ENCODE measurements around the gene DNAJB9.

Gene DNAJB9

DNA sequence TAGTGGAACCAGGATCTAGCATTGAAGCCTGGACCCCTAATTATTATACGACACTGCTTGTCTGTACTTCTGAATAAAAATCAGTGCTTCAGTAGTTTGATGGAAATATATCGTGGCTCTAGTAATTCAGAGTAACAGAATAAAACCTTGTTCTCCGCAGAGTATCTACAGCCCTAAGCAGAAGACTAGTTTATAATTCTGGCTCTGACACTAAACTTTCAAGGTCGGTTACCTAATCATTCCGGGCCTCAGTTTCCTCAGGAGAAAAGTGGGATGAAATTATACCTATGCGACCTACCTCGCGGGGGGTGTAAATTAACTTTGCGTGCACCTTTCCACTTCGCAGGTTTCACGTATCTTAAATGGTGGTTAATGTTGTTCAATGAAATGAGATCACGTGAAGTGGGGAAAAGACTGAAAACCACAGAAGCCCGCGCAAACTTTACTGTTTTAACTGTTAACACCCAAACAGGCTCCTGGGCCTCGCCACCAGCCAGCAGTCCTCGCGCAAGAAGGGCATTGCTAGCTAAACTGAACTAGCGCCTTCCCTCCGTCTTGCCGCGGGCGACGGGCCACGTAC lies 783 bp upstream of the DNAJB9 start:
- no peak for DNase-seq (ENCODE audit: low read depth)

- peak; percentile 61 for DNase-seq (ENCODE audit: low read depth)
Measured at GRCh38 chr7:108570146-108570755, 577 bp downstream of the DNAJB9 start.

GRCh38 chr7:108572480-108572879 lies 2.8 kb downstream of the DNAJB9 start:
- DNase-seq (ENCODE audit: low read depth), result no peak

DNA sequence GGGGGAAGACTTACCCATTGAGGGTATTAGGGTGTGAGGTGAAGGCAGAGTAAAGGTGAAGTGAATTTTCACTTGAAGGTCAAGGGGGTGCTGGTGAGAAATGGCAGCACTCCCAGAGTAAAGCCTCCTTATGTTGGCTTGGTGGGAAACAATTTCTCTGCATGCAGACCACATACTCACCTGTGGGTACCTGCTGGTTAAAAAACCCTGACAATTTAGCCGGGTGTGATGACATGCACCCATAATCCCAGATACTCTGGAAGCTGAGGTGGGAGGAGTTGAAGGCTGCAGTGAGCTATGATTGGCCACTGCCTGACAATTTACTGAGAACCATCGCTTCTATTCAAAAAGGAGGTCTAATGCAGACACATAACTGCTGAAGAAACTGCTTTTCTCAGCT lies 5.5 kb downstream of the DNAJB9 start:
- no peak for DNase-seq (ENCODE audit: low read depth)

- DNase-seq (ENCODE audit: low read depth), result no peak
Measured at GRCh38 chr7:108576116-108576515, 6.4 kb downstream of the DNAJB9 start.

- DNase-seq (ENCODE audit: low read depth), result no peak
Measured at GRCh38 chr7:108578937-108579336, 9.3 kb downstream of the DNAJB9 start.

DNA sequence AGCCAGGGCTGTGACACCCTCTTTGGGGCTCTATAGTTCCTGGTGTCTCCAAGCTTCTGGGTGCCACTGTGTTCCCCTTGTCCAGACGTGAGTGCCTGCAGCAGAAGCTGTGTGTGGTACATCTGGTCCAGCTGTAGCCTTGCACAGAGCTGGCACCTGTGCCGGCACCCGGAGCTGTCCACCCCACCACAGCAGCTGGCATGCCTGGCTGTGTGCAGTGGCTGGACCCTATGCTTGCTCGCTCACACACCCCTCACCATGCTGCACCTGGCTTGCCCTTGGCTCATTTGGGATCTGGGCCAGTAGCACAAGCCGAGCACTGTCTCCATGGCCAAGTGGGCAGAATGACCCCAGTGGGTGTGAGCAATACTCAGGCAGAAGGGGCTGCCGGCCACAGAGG lies 10.6 kb downstream of the DNAJB9 start:
- DNase-seq (ENCODE audit: low read depth), result no peak

- peak; percentile 8 for DNase-seq (ENCODE audit: low read depth)
Measured at GRCh38 chr7:108581655-108582491, 12.2 kb downstream of the DNAJB9 start.

GRCh38 chr7:108584211-108584610 lies 14.5 kb downstream of the DNAJB9 start:
- DNase-seq (ENCODE audit: low read depth), result peak; percentile 10

- DNase-seq (ENCODE audit: low read depth), result no peak
Measured at GRCh38 chr7:108585843-108586242, 16.2 kb downstream of the DNAJB9 start.

DNA sequence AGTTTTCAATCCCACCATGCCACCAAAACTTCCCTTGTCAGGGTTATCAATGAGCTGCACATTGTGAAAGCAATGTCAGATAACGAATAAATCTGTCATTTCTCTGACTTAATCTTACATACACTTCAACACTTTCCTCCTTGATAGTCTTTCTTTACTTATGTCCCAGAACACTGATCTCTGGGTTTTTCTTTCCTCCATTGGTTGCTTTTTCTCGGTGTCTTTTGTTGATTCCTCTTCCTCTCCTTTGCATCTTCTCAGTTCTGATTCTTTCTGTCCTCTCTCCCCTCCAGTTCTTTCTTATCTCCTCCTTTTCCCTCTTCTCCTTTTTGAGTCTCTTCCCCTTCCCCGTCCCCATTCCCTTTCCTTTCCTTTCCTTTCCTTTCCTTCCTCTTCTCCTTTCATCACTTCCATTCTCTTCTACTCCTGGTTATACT lies 16.6 kb downstream of the DNAJB9 start:
- no peak for DNase-seq (ENCODE audit: low read depth)

- DNase-seq (ENCODE audit: low read depth), result no peak
Measured at GRCh38 chr7:108589199-108589598, 19.5 kb downstream of the DNAJB9 start.

DNA sequence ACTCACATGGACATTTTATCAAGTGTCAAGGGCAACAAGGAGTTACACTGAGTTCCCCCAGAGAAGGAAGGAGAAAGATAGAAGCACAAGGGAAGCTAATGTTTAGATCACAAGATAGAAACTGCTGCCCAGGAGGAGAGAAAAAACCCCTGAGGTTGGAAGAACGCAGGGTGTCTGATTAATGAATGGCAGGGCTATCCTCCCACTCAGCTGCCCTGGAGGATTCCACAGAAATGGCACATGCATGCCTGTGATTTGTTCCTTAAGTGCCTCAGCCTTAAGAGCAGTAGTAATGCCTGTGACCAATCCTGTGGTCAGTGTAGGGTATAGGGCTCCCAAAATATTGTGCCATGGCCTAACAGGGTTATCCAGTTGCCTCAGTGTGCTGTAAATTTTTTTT lies 20.2 kb downstream of the DNAJB9 start:
- DNase-seq (ENCODE audit: low read depth), result no peak

- DNase-seq (ENCODE audit: low read depth), result no peak
Measured at GRCh38 chr7:108590606-108591005, 20.9 kb downstream of the DNAJB9 start.

GRCh38 chr7:108592646-108593201 lies 23.1 kb downstream of the DNAJB9 start:
- DNase-seq (ENCODE audit: low read depth), result peak; percentile 41

GRCh38 chr7:108596560-108596959 lies 26.9 kb downstream of the DNAJB9 start:
- no peak for DNase-seq (ENCODE audit: low read depth)

GRCh38 chr7:108598153-108598552 lies 28.5 kb downstream of the DNAJB9 start:
- no peak for DNase-seq (ENCODE audit: low read depth)

DNA sequence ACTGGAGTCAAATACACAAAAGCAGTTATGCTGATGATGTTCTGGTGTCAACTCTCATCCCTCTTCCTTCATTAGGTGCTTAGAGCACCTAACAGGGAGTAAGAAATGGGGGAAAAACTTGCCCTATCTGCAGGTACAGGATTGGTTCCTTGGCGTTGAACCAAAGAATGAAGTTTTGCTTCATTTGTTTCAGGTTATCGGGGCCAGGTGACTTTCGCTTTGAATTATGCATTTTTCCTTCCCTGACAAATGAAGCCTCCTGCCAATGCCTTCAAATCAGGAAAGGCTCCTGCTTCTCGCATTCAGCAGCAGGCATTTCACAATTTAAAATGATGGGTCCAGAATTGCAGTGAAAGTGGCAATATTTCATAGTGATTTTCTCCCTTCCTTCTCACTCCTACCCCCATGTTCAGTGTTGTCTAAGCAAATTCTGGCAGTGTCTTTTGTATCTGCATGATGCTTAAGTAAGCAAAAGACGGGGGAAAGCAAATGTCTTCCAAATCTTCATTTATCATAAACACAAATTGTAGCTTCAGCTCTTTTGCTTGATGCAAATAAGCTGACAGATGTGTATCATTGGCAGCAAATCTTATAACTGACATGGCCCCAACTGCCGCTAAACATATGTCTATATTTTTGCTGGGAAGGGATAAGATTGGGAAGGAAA lies 29.4 kb downstream of the DNAJB9 start:
- no peak for DNase-seq (ENCODE audit: low read depth)

DNA sequence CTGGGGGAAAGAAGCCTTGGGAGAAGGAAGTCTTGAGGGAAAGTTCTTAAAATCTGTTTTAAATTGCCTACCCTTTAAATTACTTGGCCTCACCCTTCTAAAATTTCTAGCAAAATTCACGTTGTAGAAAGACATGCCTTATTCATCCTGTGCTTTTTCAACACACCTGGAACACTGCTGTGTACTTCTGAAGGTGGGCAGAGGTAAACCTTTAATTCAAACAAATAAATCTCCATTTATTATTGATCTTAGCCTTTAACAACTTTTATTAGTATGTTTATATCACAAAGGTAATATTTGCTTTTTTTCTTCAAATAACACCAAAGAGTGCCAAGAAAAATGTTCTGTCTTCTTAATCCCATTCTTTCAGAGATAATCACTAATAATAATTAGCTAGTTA lies 30.7 kb downstream of the DNAJB9 start:
- DNase-seq (ENCODE audit: low read depth), result no peak

- no peak for DNase-seq (ENCODE audit: low read depth)
Measured at GRCh38 chr7:108603656-108604306, 34.1 kb downstream of the DNAJB9 start.

- no peak for DNase-seq (ENCODE audit: low read depth)
Measured at GRCh38 chr7:108604307-108605077, 34.8 kb downstream of the DNAJB9 start.
